H9 (cell line): ENCODE measurements around the gene BCORL1. TPM values are rescaled to one million over a fixed set of nuclear protein-coding genes. Genes with fewer than 3 reads are reported as not detected.

ENCODE experiments used
- DNase-seq: peaks from one replicate; pipeline ENCODE4 v3.0.0-alpha.2; 2017
- H2AFZ ChIP-seq: one replicate; pipeline ENCODE4 v1.6.1; 2013; ENCODE audit warnings: mild to moderate bottlenecking, low read length, control low read depth, moderate library complexity
- H2AK5ac ChIP-seq: 2 replicates; pipeline ENCODE4 v1.6.1; 2013; ENCODE audit warnings: low read length, control low read depth, mixed read lengths; ENCODE audit not compliant: insufficient read length
- H2BK120ac ChIP-seq: one replicate; pipeline ENCODE4 v1.6.1; 2013; ENCODE audit warnings: low read depth, mild to moderate bottlenecking, low read length, control low read depth, inconsistent platforms; ENCODE audit not compliant: poor library complexity, severe bottlenecking
- H2BK12ac ChIP-seq: 2 replicates; pipeline ENCODE4 v1.6.1; 2013; ENCODE audit warnings: low read length, control low read depth, mixed read lengths, low read depth; ENCODE audit not compliant: insufficient read length
- H2BK15ac ChIP-seq: 2 replicates; pipeline ENCODE4 v1.6.1; 2013; ENCODE audit warnings: low read depth, low read length, control low read depth
- H2BK20ac ChIP-seq: one replicate; pipeline ENCODE4 v1.6.1; 2013; ENCODE audit warnings: low read depth, mild to moderate bottlenecking, low read length, control low read depth, inconsistent platforms; ENCODE audit not compliant: poor library complexity, severe bottlenecking
- H2BK5ac ChIP-seq: 2 replicates; pipeline ENCODE4 v1.6.1; 2013; ENCODE audit warnings: low read length, control low read depth, mixed read lengths; ENCODE audit not compliant: insufficient read length
- H3K14ac ChIP-seq: 2 replicates; pipeline ENCODE4 v1.6.1; 2013; ENCODE audit warnings: low read length, control low read depth; ENCODE audit not compliant: insufficient read depth
- H3K18ac ChIP-seq: 2 replicates; pipeline ENCODE4 v1.6.1; 2013; ENCODE audit warnings: low read depth, mild to moderate bottlenecking, mixed read lengths, low read length, control low read depth; ENCODE audit not compliant: insufficient read length
- H3K23ac ChIP-seq: 2 replicates; pipeline ENCODE4 v1.6.1; 2013; ENCODE audit warnings: low read length, control low read depth, mixed read lengths, low read depth; ENCODE audit not compliant: insufficient read length
- H3K23me2 ChIP-seq: 2 replicates; pipeline ENCODE4 v1.6.1; 2013; ENCODE audit warnings: low read depth, mild to moderate bottlenecking, mixed read lengths, low read length, control low read depth; ENCODE audit not compliant: insufficient read length, poor library complexity, severe bottlenecking
- H3K27ac ChIP-seq: 2 replicates; pipeline ENCODE4 v1.5.1; 2013; ENCODE audit warnings: low read length, control low read depth, mixed read lengths, low read depth; ENCODE audit not compliant: insufficient read length
- H3K27me3 ChIP-seq: 2 replicates; pipeline ENCODE4 v1.6.1; 2013; ENCODE audit warnings: low read length, control low read depth, inconsistent platforms; ENCODE audit not compliant: insufficient read depth
- H3K4ac ChIP-seq: 2 replicates; pipeline ENCODE4 v1.6.1; 2013; ENCODE audit warnings: low read depth, mild to moderate bottlenecking, control low read depth, inconsistent platforms, low read length, moderate library complexity
- H3K4me1 ChIP-seq: 2 replicates; pipeline ENCODE4 v1.6.1; 2013; ENCODE audit warnings: low read length, control low read depth, inconsistent platforms; ENCODE audit not compliant: insufficient read depth
- H3K4me2 ChIP-seq: 2 replicates; pipeline ENCODE4 v1.6.1; 2013; ENCODE audit warnings: low read length, control low read depth, mixed read lengths; ENCODE audit not compliant: insufficient read length, insufficient read depth
- H3K56ac ChIP-seq: 2 replicates; pipeline ENCODE4 v1.6.1; 2013; ENCODE audit warnings: low read depth, mild to moderate bottlenecking, mixed read lengths, low read length, control low read depth; ENCODE audit not compliant: insufficient read length
- H3K79me1 ChIP-seq: 2 replicates; pipeline ENCODE4 v1.6.1; 2013; ENCODE audit warnings: low read depth, mild to moderate bottlenecking, moderate library complexity, low read length, control low read depth, inconsistent platforms; ENCODE audit not compliant: insufficient read depth, poor library complexity, severe bottlenecking
- H3K79me2 ChIP-seq: 2 replicates; pipeline ENCODE4 v1.6.1; 2013; ENCODE audit warnings: low read length, control low read depth, inconsistent platforms; ENCODE audit not compliant: insufficient read depth
- H3K9ac ChIP-seq: 2 replicates; pipeline ENCODE4 v1.6.1; 2013; ENCODE audit warnings: low read length, control low read depth, mixed read lengths; ENCODE audit not compliant: insufficient read length; ENCODE audit errors: extremely low read depth
- H3K9me3 ChIP-seq: one replicate; pipeline ENCODE4 v1.6.1; 2013; ENCODE audit warnings: low read depth, low read length, inconsistent platforms; ENCODE audit not compliant: control insufficient read depth
- H3T11ph ChIP-seq: one replicate; pipeline ENCODE4 v1.6.1; 2013; ENCODE audit warnings: mild to moderate bottlenecking, low read length, control low read depth, inconsistent platforms
- H4K20me1 ChIP-seq: one replicate; pipeline ENCODE4 v1.6.1; 2013; ENCODE audit not compliant: control insufficient read depth, insufficient read length, insufficient read depth
- H4K5ac ChIP-seq: 2 replicates; pipeline ENCODE4 v1.6.1; 2013; ENCODE audit warnings: low read depth, mild to moderate bottlenecking, mixed read lengths, low read length, control low read depth; ENCODE audit not compliant: insufficient read length
- H4K8ac ChIP-seq: replicated peaks from 2 replicates; pipeline ENCODE4 v1.6.1; 2013; ENCODE audit warnings: low read length, control low read depth, mixed read lengths, low read depth; ENCODE audit not compliant: insufficient read length
- H4K91ac ChIP-seq: 2 replicates; pipeline ENCODE4 v1.6.1; 2013; ENCODE audit warnings: low read depth, mild to moderate bottlenecking, moderate library complexity, mixed read lengths, low read length, control low read depth; ENCODE audit not compliant: insufficient read length
- H3K27ac Mint-ChIP-seq, 3 experiments: 2 replicates in 2 of 3; 3 replicates in 1 of 3; pipeline ENCODE4 v1.8.0; 2020 to 2021; ENCODE audit warnings: mixed read lengths in 3 of 3, mild to moderate bottlenecking in 1 of 3, moderate library complexity in 1 of 3
- H3K27me3 Mint-ChIP-seq: 2 replicates; pipeline ENCODE4 v1.8.0; 2021; ENCODE audit warnings: low read depth, mild to moderate bottlenecking, moderate library complexity, mixed read lengths
- H3K36me3 Mint-ChIP-seq, 3 experiments: 2 replicates in 2 of 3; 3 replicates in 1 of 3; pipeline ENCODE4 v1.8.0; 2020 to 2021; ENCODE audit warnings: low read depth in 3 of 3, mixed read lengths in 3 of 3; ENCODE audit not compliant: insufficient read depth in 1 of 3
- H3K4me1 Mint-ChIP-seq, 2 experiments: 2 replicates each; pipeline ENCODE4 v1.8.0; 2020; ENCODE audit warnings: mixed read lengths in 2 of 2
- H3K4me3 Mint-ChIP-seq, 2 experiments: 2 replicates in 1 of 2; 3 replicates in 1 of 2; pipeline ENCODE4 v1.8.0; 2020 to 2021; ENCODE audit warnings: mild to moderate bottlenecking in 2 of 2, mixed read lengths in 2 of 2, moderate library complexity in 1 of 2
- H3K9me3 Mint-ChIP-seq, 2 experiments: 2 replicates in 1 of 2; 3 replicates in 1 of 2; pipeline ENCODE4 v1.8.0; 2020; ENCODE audit warnings: mild to moderate bottlenecking in 2 of 2, mixed read lengths in 2 of 2, moderate library complexity in 1 of 2
- CTCF ChIP-seq: fragments of 200-600 bp; sonication (generic); conservative IDR thresholded peaks from 3 replicates; pipeline ENCODE4 v1.8.0; 2021; ENCODE audit warnings: antibody characterized with exemption, mild to moderate bottlenecking
- whole genome bisulfite sequencing: extraction: QIAGEN DNeasy Blood & Tissue Kit; methylation state at CpG from one replicate; pipeline ENCODE4 v1.1.7; 2013; ENCODE audit warnings: missing lambda C conversion rate, low lambda C conversion rate, mixed read lengths; ENCODE audit not compliant: insufficient read length; ENCODE audit errors: extremely low coverage; 5-methylcytosine and 5-hydroxymethylcytosine counted together
- total RNA-seq: library from RNA; stranded (reverse); gene quantifications from 2 replicates; pipeline ENCODE4 v1.2.1, GENCODE V29; 2021

BCORL1 gene
- total RNA-seq, 1 experiment from 2014 or later, result 6.1 TPM

GRCh38 chrX:130005089-130005807 lies 22.8 kb downstream of the BCORL1 start:
- TF ChIP-seq CTCF, result no peak
- Histone ChIP-seq H3T11ph (no peak overlapping the region), H4K8ac (no peak overlapping the region), H3K56ac (no peak overlapping the region), H3K27ac (no peak overlapping the region), H2BK120ac (no peak overlapping the region), H3K4me1 (no peaks in the 10 kb centered on the region; the same call in 1 of the 2 replicates), H4K91ac (no peak overlapping the region), H4K20me1 (no peaks in the 10 kb centered on the region), H2AK5ac (no peak overlapping the region), H2BK12ac (no peak overlapping the region), H3K79me2 (no peaks in the 10 kb centered on the region), H3K14ac (no peak overlapping the region), H4K5ac (no peak overlapping the region), H3K23ac (no peak overlapping the region), H3K9me3 (peaks cover 11% of the 10 kb centered on the region), H3K79me1 (no peaks in the 10 kb centered on the region), H3K27me3 (no peaks in the 10 kb centered on the region; the same call in 1 of the 2 replicates), H3K9ac (no peak overlapping the region), H2BK15ac (no peak overlapping the region), H3K4ac (no peak overlapping the region), H3K4me2 (no peak overlapping the region), H2BK5ac (no peak overlapping the region), H2AFZ (no peak overlapping the region), H3K18ac (no peak overlapping the region), H3K23me2 (no peaks in the 10 kb centered on the region), H2BK20ac (no peak overlapping the region)
- no CpG with 5 or more reads among the region's 13 CpGs for WGBS
- H3K4me1 Mint-ChIP-seq, result peaks cover 6 to 17% of the 10 kb centered on the region in 2 experiments
- DNase-seq, result no peak
- H3K27ac Mint-ChIP-seq, result no peak overlapping the region
- no peak overlapping the region for H3K4me3 Mint-ChIP-seq
- peaks cover 0 to 78% of the 10 kb centered on the region in 2 experiments; a peak in 2 of 5 replicates for H3K9me3 Mint-ChIP-seq
- peaks cover 0 to 22% (median 10%) of the 10 kb centered on the region in 3 experiments; a peak in 6 of 7 replicates for H3K36me3 Mint-ChIP-seq
- peaks cover 3% of the 10 kb centered on the region; the same call in 1 of the 2 replicates for H3K27me3 Mint-ChIP-seq
